Hematopoietic multipotent progenitor cell (in vitro differentiated cells): ENCODE measurements around the gene USP31. TPM values are rescaled to one million over a fixed set of nuclear protein-coding genes. Genes with fewer than 3 reads are reported as not detected.

Experiments used
- DNase-seq, 3 donors: peaks; one replicate each; pipeline ENCODE4 v3.0.0-alpha.2; 2011 to 2015; ENCODE audit warnings: low read depth in 2 of 3, low spot score in 2 of 3
- total RNA-seq: library from RNA; depleted of rRNA; stranded (reverse); fragments of >200 nt; gene quantifications from one replicate; pipeline ENCODE4 v1.2.3, GENCODE V29; 2012

Gene USP31
- total RNA-seq, 1 donor = 1.6 TPM

DNA sequence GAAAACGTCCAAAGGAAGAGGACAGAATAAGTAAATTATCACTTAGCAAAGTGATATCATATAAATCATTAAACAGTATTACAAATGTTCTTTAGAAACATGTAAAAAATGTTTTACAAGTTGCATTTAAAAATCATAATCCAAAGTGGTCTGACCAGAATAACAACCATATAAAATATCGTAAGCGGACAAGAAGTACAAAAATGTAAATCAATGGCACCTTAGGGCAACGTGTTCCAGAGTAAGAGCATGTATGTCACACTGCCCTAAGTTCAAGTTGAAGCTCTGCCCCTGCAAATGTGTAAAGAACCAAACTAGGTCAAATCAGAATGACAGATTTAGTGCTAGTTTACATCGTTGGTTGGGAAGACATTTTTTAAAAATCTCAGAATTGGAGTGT, 11.4 kb downstream of the USP31 start:
- no peak for DNase-seq

DNA sequence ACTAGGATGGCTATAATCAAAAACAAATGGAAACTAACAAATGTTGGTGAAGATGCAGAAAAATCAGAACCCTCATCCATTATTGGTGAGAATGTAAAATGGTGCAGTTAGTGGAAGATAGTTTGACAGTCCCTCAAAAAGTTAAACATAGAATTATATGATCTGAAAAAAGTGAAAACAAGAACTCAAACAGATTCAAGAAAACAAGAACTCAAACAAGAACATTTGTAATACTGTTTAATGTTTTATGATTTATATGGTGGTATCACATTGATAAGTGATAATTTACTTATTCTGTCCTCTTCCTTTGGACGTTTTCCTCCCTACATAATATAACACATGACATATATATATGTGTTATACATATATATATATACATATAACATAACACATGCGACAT, 12.0 kb downstream of the USP31 start:
- DNase-seq = no peak

DNA sequence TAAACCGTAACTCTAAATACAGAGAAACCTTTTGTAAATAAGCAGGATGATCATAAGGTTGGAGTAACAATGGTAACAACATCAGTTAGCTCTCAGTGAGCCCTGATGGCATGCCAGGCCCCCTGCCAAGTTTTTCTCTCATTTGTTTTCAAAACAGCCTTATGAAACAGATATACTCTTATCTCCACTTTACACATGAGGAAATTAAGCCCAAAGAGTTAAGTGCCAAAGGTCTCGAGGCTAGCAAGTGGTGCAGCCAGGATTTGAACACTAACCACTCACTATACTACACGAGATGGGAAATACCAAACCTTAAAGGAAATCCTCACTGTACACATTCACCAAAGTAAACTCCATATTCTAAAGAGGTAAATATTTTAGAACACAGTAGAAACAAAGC, 15.0 kb downstream of the USP31 start:
- peak in 2 of 3 donors; percentile 22 to 45 for DNase-seq

DNA sequence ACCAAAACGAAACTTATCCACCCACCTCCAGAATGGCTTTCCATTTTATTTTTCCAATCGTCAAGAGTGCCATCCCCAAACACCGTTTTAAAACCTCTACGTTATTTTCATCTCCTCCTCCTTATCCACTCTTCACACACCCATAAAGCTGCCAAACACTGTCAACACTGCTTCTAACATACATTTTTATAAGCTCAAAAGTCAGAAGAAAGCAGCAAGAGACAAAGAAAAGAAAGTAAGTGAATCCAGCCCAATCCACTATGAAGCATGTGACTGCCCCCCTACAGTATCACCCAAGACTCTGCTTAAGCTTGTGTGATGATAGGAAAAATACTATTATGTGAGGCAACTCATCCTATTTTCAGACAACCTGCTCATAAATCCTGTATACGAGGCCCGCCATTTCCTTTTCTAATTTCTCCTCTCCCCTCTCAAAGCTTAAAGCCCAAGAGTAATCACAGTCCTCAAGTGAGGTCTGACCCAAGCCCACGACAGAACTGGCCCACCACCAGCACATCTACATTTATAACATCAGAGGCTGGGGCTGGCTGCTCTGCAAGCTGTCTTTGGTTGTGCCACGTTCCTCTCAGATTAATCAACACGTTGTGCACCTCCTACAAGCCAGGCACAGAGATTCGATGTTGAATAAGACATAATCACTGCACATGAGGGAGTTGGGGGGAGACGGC, 16.3 kb downstream of the USP31 start:
- no peak for DNase-seq

DNA sequence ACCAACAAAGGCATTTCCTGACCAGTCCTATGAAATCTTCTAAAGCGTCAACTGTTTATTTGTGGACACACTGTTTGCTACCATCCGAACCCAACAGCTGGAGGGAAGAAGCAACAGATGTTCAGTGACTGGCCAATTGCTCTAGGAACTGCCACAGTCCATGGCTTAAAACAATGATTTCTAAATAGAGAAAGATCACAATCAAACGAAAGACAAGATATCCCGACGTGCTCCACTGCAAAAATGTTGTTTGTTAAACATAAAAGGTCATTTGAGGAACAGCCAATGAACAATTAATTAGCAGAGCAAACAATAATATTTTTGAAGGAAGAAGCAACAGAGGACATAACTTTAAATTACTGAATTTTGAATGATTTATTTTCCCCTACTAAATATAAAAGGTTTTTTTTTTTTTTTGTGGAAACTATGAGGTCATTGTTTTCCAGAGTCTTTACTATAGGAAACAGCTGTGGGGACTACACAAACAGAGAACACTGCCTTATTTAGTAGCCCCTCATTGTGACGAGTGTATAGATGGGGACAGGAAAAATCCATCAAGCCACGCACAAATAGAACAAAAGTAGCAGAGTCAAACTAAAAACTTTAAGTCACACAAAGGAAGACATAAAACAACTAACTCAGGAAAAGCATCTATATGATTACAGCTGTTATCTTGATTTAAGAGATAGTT, 17.2 kb downstream of the USP31 start:
- peak in 1 of 3 donors; percentile 14 for DNase-seq

DNA sequence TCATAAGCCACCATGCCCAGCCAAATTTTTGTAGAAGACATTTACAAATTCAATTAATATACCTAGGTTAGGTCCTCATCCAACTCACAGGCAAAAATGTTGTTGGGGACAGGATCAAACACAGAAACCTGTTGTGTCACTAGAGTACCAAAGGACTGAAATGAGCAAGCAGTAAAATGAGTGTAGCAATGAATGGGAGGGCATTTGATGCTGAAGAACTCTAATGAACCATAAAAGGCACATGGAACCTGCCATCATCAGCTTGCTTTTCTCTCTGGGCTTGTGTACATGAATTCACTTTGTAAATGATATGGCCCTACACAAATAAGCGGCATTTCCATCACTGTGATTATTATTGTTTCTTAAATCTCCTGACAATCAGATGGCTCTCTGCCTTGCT, 17.8 kb downstream of the USP31 start:
- DNase-seq = no peak

DNA sequence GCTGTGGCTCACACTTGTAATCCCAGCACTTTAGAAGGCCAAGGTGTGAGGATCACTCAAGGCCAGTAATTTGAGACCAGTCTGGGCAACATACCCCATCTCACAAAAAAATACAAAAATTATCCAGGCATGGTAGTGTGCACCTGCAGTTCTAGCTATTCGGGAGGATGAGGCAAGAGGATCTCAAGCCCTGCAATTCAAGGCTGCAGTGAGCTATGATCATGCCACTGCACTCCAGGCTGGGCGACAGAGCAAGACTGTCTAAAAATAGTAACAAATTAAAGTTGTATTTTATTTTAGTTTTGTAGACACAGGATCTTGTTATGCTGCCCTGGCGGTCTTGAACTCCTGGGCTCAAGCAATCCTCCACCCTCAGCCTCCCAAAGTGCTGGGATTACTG, 18.2 kb downstream of the USP31 start:
- DNase-seq = no peak

DNA sequence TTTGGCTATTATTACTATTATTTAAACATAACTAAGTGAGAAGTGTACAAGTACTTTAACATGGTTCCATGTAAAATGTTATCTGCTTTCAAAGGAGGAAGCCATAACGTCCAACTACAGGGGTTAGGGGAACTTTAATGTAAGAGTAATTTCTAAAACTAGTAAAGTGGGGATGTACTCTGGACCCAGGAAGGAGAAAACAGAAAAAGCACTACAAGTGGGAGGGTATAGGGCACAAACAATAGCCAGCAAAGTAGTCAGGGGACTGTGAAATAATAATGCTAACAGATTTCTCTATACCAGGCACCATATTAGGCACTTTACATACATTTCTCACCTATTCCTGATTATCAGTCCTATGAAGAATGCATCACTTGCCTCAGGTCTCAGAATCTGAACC, 19.6 kb downstream of the USP31 start:
- no peak for DNase-seq

DNA sequence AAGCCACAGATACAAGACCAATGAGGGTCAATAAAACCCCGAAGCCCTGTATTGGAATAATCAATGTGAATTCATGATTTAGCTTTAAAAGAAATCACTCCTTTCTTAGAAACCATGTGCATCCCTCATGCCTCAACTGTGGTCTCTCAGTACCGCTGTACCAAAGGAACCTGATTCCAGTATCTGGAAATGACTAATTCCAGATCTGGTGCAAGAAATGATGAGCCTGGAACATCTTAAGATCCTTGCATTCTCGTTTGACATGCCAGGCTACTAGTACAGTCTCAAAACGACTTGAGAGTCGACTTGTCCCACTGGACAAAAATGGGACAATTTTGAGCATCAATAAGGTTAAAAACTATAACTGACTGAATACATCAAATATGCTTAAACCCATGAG, 21.2 kb downstream of the USP31 start:
- DNase-seq = no peak

DNA sequence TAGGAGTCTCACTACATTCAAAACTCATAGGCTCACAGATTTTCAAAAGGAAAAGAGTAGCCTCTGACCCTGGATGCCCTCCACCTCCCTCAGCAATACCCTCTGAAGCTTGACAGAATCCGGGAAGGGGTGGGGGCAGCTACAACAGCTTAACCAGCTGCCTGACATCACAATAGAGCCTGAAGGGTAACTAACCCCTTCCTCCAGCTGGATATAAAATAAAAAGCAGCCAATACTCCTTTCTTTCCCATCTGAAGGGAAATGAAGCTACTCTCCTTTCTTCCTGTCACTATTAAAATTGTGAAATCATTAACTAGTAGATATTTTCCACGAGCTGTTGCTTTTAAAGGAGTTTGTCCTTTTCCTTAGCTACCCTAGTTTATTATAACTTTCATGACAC, 24.0 kb downstream of the USP31 start:
- DNase-seq = no peak

DNA sequence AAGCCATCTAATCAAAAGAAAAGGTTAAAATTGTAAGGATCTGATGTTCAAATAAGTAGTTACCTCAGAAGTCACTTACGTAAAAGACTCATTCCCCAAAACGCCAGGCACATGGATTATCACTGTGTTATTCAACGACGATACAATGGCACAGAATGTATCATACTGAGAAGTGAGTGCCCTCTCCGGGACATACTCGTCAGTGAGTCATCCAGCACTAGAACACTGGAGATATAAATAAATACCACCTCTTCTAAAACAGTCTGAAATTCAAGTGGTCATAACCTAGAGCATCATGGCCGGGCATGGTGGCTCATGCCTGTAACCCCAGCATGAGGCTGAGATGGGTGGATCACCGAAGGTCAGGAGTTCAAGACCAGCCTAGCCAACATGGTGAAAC, 24.9 kb downstream of the USP31 start:
- DNase-seq = no peak

DNA sequence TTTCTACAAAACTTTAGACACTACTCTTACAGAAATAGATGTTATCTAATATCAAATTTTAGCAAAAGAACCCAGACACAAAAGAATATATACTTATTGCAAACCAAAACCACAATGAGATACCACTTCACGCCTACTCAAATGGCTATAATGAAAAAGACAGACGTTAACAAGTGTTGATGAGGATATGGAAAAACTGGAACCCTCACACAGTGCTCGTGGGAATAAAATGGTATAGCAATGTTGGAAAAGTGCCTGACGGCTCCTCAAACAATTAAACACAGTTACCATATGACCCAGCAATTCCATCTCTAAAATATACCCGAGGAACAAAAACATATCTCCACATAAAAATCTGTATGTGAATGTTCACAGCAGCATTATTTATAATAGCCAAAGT, 27.1 kb downstream of the USP31 start:
- DNase-seq = no peak

DNA sequence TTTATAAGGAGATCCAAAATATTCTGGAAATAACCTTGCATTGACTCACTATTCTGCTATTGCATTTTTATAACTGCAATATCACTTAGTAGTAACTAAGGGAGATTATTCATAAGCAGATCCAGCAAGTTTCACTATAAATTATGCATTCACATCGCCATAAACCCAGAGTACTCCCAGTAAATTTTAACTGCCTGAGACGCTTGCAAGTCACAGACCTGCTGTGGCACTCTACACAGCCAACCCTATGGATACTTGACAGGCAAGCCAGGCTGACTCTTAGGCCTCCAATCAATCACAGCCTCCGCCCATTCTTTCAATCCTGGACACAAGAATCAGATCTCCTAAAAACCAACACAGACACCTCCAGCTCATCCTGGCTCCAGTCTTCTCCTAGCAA, 28.2 kb downstream of the USP31 start:
- no peak for DNase-seq

DNA sequence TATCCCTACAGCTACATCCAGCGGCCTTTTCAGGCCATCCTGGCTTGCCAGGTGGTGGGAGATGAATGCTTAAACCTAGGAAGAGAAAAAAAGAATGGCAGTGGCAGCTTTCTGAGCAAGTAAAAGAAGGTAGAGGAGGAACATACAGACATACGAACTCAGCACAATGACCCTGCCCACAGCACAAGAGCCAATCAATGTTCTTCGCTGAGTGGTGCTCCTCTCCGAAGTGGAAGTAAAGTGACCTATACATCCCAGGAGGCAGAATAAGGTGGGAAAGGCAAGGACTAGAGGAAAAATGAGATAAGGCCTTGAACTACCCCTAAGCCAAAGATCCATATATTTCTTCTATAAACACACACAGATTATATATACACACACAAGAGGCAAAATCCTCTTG, 28.7 kb downstream of the USP31 start:
- no peak for DNase-seq

DNA sequence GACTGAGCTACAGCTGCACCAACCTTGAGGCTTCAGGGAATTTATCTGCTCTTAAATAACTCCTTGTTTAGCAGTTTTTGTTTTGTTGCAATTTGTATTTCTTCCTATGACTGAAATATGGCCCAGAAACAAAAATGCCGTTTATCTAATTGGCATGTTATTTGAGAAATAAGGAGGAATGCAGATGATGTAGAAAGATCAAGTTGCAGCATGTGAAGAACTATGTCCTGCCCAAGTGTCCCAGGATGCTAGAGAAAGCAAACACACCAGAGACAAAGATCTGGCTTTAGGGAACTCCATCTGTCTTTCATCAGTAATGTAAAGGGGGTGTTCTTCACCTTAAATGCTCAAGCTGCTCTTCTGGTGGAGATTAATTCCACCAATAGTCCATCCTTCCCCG, 29.7 kb downstream of the USP31 start:
- no peak for DNase-seq

DNA sequence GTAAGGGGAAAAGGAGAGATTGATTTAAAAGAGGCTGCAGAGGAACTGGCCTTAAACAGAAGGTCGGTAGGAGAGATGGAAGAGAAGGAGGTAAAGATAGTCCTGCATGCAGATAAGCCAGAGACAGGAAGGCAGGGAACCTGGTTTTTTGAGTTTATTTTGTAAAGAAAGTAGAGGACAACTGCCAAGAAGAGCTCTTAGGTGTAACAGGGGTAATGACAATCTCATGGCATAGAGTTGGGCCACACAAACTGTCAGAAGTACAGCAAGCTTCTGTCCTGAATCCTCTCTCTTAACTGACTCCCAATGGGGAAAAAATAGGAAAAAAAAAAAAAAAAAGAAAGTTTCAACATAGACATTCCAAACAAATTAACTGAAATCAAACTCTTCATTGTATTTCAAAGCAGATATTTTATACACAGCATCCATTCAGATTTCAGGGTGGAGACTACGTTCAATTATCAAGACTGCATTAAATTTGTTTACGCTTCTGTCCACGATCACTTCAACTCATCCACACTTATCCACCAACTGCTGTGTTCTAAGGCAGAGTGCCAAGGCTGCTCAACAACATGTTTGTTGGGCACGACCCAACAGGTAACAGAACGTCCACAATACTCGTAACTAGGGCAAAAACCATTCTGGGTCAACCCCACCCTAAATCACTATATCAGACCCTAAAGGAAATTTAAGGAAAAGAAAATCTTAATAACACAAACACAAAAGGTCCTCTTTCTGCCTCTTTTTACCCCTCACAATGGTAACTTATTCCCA, 34.9 kb downstream of the USP31 start:
- no peak for DNase-seq

DNA sequence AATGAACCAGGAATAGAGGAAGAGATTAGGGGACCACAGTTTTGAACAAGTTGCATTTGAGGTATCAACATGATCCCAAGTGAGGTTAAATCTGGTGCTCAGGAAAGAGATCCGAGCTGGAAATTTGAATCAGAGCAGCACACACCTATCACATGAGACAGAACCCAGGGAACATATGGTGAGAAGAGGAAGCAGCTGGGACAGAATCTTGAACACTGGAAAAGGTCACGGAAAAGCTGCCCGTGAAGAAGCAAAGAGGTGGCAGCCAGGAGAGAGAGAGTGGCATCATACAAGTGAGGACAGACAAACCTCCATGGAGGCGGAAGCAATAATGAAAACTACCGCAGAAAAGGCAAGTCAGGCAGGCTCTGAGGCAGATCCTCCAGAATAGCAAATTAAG, 36.1 kb downstream of the USP31 start:
- DNase-seq = no peak

DNA sequence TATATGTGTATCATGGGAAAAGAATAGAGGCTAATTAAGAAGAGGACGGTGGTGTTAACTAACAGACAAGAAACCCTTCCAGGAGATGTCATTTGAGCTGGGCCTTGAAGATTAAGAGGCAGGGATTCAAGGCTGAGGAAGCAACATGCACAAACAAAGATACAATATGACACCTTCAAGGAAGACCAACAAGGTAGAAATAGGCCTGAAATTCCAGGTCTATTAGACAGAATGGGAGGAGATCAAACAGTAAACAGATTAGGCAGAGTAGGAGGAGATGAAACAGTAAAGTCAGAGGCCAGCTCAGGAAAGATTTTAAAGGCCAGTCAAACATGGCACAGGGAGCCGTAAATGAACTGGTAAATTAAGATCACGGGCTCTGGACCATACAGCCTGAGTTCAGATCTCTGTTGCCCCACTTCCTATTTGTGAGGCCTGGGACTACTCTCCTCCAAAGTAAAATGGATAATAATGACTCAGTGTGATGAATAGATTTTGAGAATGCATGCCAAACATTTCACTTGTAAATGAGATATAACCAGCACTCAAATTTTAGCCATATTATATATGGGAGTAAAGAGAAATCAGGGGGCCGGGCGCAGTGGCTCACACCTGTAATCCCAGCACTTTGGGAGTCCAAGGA, 38.9 kb downstream of the USP31 start:
- DNase-seq = no peak

DNA sequence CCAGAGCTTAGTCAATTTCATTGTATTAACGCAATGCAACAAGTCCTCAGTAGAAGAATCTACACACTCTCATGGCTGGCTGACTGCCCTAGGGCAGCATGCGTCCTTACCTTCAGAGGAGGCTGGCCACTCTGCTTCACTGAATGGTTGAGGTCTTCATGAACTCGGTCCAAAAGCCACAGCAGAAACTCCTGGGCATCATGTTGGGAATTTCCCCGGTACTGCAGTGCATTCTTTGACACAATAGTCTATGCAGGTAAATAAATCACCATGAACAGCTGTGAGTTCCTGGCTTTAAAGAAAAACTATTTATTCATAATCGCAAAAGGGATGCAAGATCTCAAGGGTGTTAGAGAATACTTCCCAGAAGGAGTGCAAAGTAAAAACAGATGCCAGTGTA, 41.3 kb downstream of the USP31 start:
- no peak for DNase-seq

DNA sequence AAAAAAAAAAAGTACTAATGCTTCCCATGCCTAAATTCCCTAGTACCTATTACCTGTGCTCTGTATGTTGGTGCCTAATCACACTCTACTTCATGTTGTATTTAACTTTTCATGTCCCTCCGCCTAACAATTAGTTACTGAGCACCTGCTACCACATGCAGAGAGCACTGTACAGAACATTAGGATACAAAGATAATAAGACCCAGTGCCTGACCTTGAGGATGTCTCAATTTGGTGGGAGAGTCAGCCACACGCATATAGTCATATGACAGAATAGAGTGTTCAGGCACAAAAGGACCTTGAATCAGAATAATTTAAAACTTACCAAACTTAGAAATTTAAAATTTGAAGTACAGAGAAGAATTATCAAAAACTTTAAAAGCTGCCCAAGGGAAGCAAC, 42.1 kb downstream of the USP31 start:
- DNase-seq = no peak

DNA sequence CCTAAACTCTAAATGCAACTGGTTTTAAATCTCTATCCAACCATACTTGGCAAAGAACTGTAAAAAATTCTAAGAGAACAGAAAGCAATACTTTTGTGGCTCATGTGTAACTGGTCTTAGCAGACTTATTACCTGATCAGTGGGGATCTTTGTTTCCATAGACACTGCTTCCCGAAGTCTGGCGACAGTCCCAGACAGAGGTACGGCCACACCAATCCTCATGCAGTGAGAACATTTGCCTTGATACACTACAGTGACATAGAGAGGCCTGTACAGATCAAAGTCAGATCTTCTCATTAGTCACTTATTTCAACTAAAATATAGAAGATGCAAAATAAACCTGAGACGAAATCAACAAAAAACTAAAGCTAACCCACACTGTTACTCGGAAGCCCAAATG, 43.9 kb downstream of the USP31 start:
- no peak for DNase-seq
